D721Med (cell line): ENCODE data around the gene SLC66A1.

Source experiments
- DNase-seq: peaks from one replicate; pipeline ENCODE4 v3.0.0; 2011; ENCODE audit warnings: low spot score; ENCODE audit not compliant: insufficient read length
- FAIRE-seq: peaks from 2 replicates; lab custom pipeline; 2011; peaks lifted over from hg19 to GRCh38; lab: Jason Lieb, UNC
- TF ChIP-seq, protein P1 (sequence below): IDR thresholded peaks from 2 replicates; pipeline ENCODE4 v1.5.1; 2012; ENCODE audit warnings: mild to moderate bottlenecking, control low read depth; ENCODE audit not compliant: insufficient read depth; ENCODE audit errors: missing control alignments

Gene SLC66A1

DNA sequence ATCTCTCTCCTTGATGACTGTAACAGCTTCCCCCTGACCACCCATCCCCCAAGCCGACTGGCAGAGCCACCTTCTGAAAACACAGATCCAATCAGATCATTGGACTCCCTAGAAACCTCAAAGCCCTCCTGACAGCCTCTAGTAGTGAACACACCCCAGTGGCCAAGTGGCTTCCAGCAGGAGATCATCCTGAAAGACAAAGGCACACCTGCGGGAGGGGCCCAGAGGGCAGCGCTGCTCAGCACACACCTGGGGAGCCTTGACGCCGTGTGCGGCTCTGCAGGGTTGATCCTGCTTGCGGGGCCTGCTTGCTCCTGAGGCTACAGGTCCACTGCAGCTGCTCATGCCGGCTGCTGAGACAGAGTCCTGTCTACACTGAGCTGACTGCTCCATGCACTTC, 41.5 kb downstream of the SLC66A1 start:
- TF ChIP-seq, protein P1, sequence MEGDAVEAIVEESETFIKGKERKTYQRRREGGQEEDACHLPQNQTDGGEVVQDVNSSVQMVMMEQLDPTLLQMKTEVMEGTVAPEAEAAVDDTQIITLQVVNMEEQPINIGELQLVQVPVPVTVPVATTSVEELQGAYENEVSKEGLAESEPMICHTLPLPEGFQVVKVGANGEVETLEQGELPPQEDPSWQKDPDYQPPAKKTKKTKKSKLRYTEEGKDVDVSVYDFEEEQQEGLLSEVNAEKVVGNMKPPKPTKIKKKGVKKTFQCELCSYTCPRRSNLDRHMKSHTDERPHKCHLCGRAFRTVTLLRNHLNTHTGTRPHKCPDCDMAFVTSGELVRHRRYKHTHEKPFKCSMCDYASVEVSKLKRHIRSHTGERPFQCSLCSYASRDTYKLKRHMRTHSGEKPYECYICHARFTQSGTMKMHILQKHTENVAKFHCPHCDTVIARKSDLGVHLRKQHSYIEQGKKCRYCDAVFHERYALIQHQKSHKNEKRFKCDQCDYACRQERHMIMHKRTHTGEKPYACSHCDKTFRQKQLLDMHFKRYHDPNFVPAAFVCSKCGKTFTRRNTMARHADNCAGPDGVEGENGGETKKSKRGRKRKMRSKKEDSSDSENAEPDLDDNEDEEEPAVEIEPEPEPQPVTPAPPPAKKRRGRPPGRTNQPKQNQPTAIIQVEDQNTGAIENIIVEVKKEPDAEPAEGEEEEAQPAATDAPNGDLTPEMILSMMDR, result no peak
- FAIRE-seq (no peak), DNase-seq (no peak)

DNA sequence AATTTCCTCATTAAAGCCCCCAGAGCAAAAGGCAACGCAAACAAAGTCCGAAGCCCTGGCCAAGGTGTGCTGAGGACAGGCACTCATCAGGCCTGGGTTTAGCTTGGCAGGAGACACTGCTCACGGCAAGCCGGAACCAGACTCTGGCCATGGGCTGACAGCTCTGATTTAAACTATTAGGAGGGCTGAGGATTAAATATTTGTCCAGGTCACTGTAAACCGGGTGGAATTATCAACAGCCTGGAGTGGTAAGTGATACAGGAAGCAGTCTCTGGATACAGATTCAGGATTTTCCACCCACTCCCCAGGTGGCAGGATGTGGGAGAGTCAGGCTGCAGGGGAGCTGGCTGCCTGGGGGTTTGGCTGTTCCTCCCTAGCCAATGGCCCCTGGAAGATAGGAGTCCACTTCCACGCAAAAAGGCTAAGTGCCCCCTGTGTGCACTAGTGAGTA, 42.4 kb downstream of the SLC66A1 start:
- TF ChIP-seq, protein P1, result no peak
- DNase-seq (no peak), FAIRE-seq (no peak)

DNA sequence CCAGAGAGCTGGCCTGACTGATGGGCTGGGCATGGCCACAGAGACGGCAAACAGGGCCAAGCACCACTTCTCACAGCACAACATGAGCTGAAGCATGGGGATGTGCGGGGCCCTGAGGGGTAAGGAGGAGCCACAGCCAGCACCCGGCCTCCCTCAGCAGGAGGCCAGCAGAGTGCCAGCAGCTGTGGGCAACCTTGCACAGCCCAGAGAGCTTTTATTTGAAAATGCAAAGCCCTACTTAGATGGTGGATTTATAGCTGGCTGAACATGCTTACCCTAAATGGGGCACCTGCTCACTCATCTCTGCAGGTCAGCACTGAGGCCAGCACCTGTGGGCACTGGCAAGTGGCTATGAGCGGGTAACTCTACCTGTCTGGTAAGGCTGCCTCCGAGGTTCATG, 44.1 kb downstream of the SLC66A1 start:
- FAIRE-seq, result no peak

DNA sequence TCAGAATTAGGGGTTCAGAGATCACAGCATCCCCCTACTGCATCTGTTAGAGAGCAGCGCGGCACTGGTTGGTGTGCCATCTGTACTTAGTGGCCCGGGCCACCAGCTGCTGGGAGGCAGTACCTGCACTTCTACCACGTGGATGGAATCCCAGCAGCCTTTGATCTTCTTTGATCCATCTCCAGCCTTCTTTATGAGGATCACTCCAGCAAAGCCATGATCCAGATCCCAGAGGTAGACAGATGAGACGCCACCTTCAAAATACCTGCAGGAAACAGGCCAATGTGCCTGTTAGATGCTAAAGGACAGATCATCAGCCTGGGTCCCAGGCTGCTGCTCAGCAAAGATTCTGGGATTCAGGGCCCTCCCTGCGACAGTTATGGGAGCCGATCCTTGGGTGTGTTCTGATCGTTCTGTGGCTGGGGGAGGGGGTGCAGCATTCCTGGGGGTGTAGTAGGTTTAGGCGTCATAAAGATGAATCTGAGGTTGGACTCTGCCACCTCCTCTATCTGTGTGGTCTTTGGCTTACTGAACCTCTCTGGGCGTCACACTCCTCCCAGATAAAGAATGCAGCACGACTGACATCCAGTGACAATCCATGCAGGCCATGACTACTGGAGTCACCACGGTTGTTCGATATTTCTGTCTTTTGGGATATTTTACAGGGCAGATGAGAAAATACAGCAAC, 45.3 kb downstream of the SLC66A1 start:
- TF ChIP-seq, protein P1, result no peak
- no peak for FAIRE-seq

More for the DNA sequence above, 44.1 kb downstream of the SLC66A1 start:
- TF ChIP-seq, protein P1, result no peak
- no peak for DNase-seq

DNA sequence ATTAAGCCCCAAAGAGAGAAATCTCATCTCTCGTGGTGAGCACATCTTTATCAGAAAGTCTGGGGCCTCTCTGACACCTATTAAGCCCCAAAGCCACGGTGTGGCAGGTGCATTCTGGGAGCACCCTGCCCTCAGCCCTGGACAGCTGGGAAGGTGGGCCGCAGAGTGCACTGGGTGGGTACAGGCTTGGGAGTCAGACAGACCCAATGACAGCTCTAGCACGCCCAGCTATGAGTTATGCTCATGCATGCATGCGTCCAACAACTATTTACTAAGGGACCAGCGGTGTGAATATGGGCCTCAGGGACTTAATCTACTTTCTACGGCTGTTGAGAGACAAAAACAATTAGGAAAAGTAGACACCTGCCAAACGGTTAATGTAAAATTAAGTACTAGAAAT, 46.6 kb downstream of the SLC66A1 start:
- FAIRE-seq (no peak), DNase-seq (no peak)
- TF ChIP-seq, protein P1, result no peak

More for the DNA sequence above, 45.3 kb downstream of the SLC66A1 start:
- DNase-seq, result no peak

DNA sequence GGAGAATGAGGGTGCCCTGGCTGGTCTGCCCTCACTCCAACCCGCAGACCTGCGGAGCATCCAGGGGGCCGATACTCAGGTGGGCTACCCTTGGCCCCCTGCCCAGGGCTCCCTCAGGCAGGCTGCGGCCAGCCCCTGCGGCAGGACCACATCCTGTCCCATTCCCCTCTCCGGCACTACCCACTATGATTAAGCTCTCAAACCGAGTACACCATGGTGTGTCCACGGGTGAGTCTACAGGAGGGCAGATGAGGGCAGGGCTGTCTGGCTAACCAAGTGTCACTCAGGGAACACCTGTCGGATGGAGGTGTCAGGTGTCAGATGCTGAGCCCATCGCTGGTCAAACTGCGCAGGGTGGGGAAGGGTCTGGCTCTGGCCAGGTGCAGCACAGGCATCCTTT, 47.2 kb downstream of the SLC66A1 start:
- no peak for FAIRE-seq
- TF ChIP-seq, protein P1, result no peak
- DNase-seq, result no peak

DNA sequence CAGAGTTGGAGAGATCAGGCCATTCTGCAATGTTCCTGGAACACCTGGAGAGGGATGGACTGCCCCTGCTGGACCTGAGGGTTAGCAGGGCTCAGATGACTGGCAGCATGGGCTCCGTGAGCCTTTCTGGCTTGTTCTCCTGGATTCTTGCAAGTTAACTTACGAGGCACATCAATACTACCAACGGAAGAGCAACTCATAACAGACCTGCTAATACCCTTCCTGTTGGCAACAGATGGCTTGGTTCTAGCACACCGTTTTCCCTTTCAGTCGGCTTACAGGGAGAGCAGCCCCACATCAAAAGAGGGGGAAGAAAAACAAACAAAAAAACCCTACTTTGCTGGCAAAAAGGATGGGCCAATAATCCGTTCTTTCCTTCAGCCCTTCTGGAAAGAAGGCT, 47.9 kb downstream of the SLC66A1 start:
- no peak for DNase-seq
- TF ChIP-seq, protein P1, result no peak

More for the DNA sequence above, 47.9 kb downstream of the SLC66A1 start:
- no peak for FAIRE-seq
